Esophagus (tissue), 2 donors: ENCODE data around the gene ZNF784. TPM values are rescaled to one million over a fixed set of nuclear protein-coding genes. Genes with fewer than 3 reads are reported as not detected.
A peak's percentile ranks its signal among the peaks of the same experiment; 100 is the strongest.

Experiments
- H3K27ac ChIP-seq, 2 donors: one replicate each; pipeline ENCODE4 v1.5.1; 2013; ENCODE audit warnings: low read depth in 2 of 2, mild to moderate bottlenecking in 2 of 2, inconsistent platforms in 1 of 2, low read length in 1 of 2, moderate library complexity in 1 of 2
- H3K27me3 ChIP-seq, 2 donors: one replicate each; pipeline ENCODE4 v1.6.1; 2013; ENCODE audit warnings: low read length in 2 of 2, control low read depth in 1 of 2, mild to moderate bottlenecking in 1 of 2; ENCODE audit not compliant: insufficient read depth in 2 of 2, control insufficient read depth in 1 of 2
- H3K36me3 ChIP-seq, 2 donors: one replicate each; pipeline ENCODE4 v1.6.1; 2013; ENCODE audit warnings: low read length in 1 of 2; ENCODE audit not compliant: control insufficient read depth in 2 of 2, insufficient read depth in 2 of 2
- H3K4me1 ChIP-seq, 2 donors: one replicate each; pipeline ENCODE4 v1.6.1; 2013; ENCODE audit warnings: low read length in 1 of 2; ENCODE audit not compliant: control insufficient read depth in 2 of 2, insufficient read depth in 2 of 2
- H3K4me3 ChIP-seq, 2 donors: one replicate each; pipeline ENCODE4 v1.5.1; 2013; ENCODE audit warnings: low read length in 2 of 2, mild to moderate bottlenecking in 2 of 2, low read depth in 1 of 2, moderate library complexity in 1 of 2
- H3K9me3 ChIP-seq, 2 donors: one replicate each; pipeline ENCODE4 v1.6.1; 2013; ENCODE audit warnings: mild to moderate bottlenecking in 2 of 2, low read depth in 1 of 2, low read length in 1 of 2, moderate library complexity in 1 of 2; ENCODE audit not compliant: control insufficient read depth in 2 of 2, insufficient read depth in 1 of 2
- WGBS, 2 donors: extraction: QIAGEN DNeasy Blood & Tissue Kit; methylation state at CpG; one replicate each; pipeline ENCODE4 v1.1.7; 2013; 5-methylcytosine and 5-hydroxymethylcytosine counted together
- polyA plus RNA-seq, 2 donors: library from polyadenylated mRNA; stranded (reverse); fragments of 200-250 nt; gene quantifications; one replicate each; pipeline ENCODE4 v1.2.3, GENCODE V29; 2013
- donor health status: healthy with polysubstance abuse.
- donor health status: Bipolar disorder and iron deficiency.

ZNF784 gene, protein sequence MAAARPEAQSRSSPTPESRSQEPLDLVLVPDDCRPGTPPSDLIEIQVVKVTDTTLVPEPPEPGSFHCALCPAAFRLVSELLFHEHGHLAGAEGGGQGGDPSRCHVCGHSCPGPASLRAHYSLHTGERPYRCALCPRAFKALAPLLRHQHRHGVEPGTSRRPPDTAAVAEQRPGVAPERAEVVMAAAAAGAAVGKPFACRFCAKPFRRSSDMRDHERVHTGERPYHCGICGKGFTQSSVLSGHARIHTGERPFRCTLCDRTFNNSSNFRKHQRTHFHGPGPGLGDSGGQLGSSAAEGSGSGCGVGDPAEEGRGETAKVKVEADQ
- polyA plus RNA-seq, result 1 to 10 TPM; 5.2 to 5.9 TPM

DNA sequence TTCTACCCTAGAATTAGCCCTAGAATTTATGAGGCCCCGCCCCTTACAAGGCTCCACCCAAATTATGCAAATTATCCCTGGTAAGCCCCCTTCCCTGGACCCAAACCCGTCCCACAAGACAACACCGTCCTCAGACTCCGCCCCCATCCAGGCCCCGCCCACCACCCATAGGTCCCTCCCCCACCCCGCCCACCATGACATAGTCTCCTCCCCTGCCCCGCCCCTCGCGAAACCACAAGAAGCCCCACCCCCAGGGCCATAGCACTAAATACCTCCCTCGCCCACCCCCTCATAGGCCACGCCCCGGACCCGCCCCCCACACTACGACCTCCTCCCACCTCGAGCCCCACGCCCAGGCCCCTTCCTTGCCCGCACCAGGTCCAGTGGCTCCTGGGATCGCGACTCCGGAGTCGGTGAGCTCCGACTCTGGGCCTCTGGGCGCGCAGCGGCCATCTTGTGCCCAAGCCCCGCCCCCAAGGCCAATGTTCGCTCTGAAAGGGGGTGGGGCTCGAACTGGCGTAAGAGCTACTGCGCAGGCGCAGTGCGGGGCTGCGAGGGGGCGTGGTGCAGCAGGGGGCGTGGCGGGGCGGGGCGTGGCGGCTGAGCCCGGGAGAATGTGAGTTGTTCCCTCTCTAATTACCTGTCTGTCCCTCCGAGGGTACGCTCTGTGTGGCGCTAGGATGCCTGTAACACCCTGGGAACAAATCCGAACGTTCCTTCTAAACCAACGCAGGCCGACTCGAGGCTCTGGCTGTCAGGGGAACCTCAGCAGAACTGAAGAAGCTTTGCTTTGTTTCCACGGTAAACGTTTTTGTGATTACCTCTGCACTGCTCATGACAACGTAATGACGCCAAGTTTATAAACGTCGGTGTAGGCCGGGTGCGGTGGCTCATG lies at the start of gene ZNF784:
TSS of gene ZNF784 (minus strand) at position 458 of the 895 bp plus-strand sequence. CDS start at position 453, 5 bp downstream.
- Histone ChIP-seq H3K27me3 (no peaks in the 10 kb centered on the region), H3K27ac (peak within 1 kb of the TSS; percentile 96 to 98), H3K36me3 (peaks cover 0 to 8% of the 10 kb centered on the region in 2 donors), H3K9me3 (no peaks in the 10 kb centered on the region), H3K4me3 (peak within 1 kb of the TSS; percentile 46 to 72), H3K4me1 (peaks cover 0 to 1% of the 10 kb centered on the region in 2 donors)
- 0 to 1% methylated on average over 53 to 56 of the region's 56 CpGs for WGBS, 2 donors

DNA sequence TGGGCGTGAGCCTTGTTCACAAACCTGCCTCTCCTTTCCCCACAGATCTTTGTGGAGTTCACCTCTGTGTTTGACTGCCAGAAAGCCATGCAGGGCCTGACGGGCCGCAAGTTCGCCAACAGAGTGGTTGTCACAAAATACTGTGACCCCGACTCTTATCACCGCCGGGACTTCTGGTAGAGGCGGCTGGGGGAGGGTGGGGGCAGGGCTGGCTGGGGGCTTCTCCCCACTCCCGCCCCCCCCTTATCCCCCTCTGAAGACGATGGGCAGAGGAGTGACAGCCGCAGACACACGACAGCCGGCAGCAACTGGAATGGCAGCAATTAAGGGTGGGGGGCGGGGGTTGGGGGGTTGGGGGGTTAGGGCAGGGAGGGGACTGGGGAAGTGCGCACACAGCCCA lies 49.5 kb upstream of the ZNF784 start:
- Histone ChIP-seq H3K4me1 (peaks cover 4 to 14% of the 10 kb centered on the region in 2 donors), H3K9me3 (peaks cover 0 to 3% of the 10 kb centered on the region in 2 donors), H3K36me3 (peaks cover 10 to 35% of the 10 kb centered on the region in 2 donors), H3K27ac (no peak overlapping the region), H3K4me3 (no peak overlapping the region), H3K27me3 (no peaks in the 10 kb centered on the region)
- 76 to 81% methylated on average over 9 to 15 of the region's 15 CpGs for WGBS, 2 donors

DNA sequence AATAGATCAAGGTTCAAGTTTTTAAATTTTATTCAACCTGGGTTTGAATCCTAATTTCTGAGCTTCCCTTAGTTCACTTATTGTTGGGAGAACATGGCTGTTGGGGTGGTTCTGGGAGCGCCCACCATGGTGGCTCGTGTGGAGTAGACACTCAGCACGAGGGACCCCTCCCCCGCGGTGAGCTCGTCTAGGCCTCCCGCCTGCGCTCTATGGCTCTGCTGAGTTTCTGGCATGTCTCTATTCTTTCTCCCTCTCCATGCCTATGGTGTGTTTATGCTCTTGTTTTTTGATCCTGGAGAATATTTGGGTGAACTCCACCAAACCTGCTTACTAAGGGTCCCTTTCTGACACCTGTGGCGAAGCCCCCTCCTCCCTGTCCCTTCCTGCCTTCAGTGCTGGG lies 49.1 kb upstream of the ZNF784 start:
- no peak overlapping the region for H3K27ac ChIP-seq
- H3K9me3 ChIP-seq, result peaks cover 0 to 3% of the 10 kb centered on the region in 2 donors
- H3K4me3 ChIP-seq, result no peak overlapping the region
- 73 to 74% methylated on average over 9 of the region's 9 CpGs for WGBS, 2 donors
- no peaks in the 10 kb centered on the region for H3K27me3 ChIP-seq
- H3K4me1 ChIP-seq, result peaks cover 4 to 14% of the 10 kb centered on the region in 2 donors
- H3K36me3 ChIP-seq, result peaks cover 14 to 35% of the 10 kb centered on the region in 2 donors

DNA sequence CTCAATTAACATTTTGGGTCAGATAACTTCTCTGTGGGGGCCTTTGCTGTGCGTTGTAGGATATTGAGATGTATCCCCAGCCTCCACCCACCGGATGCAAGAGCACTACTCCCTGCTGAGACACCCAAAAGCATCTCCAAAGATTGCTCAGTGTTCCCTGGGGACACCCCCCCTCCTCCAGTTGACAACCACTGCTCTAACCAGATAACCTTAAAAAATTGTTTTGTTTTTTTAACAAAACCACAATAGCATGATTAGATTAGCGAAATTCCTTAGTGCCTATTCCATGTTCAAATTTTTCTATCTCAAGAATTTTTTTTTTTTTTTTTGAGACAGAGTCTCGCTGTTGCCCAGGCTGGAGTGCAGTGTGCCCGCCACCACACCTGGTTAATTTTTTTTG lies 48.1 kb upstream of the ZNF784 start:
- Histone ChIP-seq H3K9me3 (peaks cover 0 to 3% of the 10 kb centered on the region in 2 donors), H3K36me3 (peaks cover 14 to 37% of the 10 kb centered on the region in 2 donors), H3K4me1 (peaks cover 4 to 9% of the 10 kb centered on the region in 2 donors), H3K27me3 (no peaks in the 10 kb centered on the region), H3K27ac (no peak overlapping the region), H3K4me3 (no peak overlapping the region)
- 80 to 88% methylated on average over 5 of the region's 5 CpGs for WGBS, 2 donors

DNA sequence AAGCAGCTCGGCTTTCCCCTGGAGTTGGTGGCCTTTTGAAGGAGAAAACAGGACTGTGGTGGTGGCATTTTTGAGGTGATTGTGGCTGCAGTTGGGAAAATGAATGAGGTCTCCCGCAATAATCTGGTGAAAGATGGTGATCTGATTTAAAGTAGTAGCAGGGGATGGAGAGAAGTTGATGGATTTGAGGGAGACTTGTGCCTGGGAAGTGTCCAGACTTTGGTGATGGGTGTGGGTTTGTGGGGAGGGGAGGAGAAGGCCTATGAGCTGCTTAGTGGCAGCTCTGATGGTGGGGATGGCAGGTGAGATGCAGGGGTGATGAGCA lies 46.6 kb upstream of the ZNF784 start:
- peaks cover 14 to 51% of the 10 kb centered on the region in 2 donors for H3K36me3 ChIP-seq
- peaks cover 0 to 11% of the 10 kb centered on the region in 2 donors for H3K4me1 ChIP-seq
- H3K4me3 ChIP-seq, result no peak overlapping the region
- no peak overlapping the region for H3K27ac ChIP-seq
- H3K9me3 ChIP-seq, result peaks cover 0 to 3% of the 10 kb centered on the region in 2 donors
- H3K27me3 ChIP-seq, result no peaks in the 10 kb centered on the region
- 65 to 67% methylated on average over 2 of the region's 2 CpGs for WGBS, 2 donors

DNA sequence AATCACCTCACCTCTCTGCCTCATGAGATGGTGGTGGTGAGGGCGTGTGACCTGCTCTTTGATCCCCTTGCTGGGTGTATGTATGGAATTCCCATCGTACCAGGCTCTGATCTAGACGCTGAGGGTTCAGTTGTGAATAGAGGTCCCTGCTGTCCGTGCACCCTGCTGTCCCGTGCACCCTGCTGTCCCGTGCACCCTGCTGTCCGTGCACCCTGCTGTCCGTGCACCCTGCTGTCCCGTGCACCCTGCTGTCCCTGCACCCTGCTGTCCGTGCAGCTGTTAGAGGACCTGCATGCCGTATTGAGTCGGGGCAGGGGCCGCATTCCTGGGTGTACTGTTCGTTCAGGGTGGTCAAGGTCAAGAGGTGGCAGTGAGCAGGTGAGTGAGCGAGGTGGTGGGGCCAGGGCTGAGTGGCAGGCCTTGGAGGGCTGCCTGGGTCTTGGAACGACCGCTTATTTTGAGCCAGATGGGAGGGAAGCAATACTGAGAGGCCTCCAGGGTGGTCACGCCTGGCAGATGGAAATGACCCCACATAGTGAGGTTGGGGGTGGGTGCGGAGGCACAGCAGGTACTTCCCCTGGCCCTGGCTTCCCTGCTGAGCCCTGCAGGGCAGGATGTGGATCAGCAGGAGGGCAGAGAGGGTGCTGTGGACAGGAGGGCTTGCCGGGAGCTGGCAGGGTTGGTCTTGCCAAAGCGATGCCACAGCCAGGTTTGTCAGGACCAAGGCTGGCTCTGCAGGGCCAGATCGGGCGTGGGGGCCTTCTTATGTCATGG lies 46.1 kb upstream of the ZNF784 start:
- Histone ChIP-seq H3K4me1 (peaks cover 0 to 11% of the 10 kb centered on the region in 2 donors), H3K36me3 (peaks cover 14 to 55% of the 10 kb centered on the region in 2 donors), H3K4me3 (no peak overlapping the region), H3K27me3 (no peaks in the 10 kb centered on the region), H3K27ac (no peak overlapping the region), H3K9me3 (peaks cover 0 to 3% of the 10 kb centered on the region in 2 donors)
- 76 to 78% methylated on average over 23 of the region's 23 CpGs for WGBS, 2 donors

DNA sequence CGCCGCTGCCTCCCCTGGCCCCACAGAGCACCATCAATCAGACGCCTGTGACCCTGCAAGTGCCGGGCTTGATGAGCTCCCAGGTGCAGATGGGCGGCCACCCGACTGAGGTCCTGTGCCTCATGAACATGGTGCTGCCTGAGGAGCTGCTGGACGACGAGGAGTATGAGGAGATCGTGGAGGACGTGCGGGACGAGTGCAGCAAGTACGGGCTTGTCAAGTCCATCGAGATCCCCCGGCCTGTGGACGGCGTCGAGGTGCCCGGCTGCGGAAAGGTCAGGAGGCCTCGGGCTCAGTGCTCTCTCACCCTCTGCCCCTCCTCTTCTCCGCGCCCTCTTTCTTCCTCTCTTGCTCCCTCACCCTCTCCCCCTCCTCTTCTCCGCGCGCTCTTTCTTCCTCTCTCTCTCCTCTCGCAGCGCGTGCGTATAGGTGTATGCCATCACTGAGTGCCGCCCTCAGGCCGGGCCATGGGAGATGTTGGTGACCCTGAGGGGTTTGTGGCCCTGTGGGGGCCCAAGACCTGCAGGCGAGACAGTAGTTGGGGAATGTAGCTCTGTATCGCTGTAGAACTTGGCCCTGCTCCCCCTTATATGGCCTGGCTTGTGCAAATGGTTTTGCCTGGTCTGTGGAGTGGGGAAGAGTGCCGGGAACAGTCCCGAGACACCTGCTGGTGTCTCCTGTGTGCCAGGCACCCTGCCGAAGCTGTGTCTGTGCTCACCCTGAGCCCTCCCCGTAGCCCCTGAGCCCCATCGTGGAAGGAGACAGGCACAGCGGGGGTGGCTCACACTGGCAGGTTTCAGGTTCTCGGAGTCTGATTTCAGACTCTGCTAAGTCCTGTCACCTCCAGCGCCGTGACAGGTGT lies 45.3 kb upstream of the ZNF784 start:
- Histone ChIP-seq H3K4me1 (peaks cover 0 to 11% of the 10 kb centered on the region in 2 donors), H3K9me3 (peaks cover 0 to 3% of the 10 kb centered on the region in 2 donors), H3K4me3 (no peak overlapping the region), H3K36me3 (peaks cover 14 to 59% of the 10 kb centered on the region in 2 donors), H3K27ac (no peak overlapping the region), H3K27me3 (no peaks in the 10 kb centered on the region)
- WGBS, 2 donors, result 86 to 90% methylated on average over 31 to 43 of the region's 43 CpGs

DNA sequence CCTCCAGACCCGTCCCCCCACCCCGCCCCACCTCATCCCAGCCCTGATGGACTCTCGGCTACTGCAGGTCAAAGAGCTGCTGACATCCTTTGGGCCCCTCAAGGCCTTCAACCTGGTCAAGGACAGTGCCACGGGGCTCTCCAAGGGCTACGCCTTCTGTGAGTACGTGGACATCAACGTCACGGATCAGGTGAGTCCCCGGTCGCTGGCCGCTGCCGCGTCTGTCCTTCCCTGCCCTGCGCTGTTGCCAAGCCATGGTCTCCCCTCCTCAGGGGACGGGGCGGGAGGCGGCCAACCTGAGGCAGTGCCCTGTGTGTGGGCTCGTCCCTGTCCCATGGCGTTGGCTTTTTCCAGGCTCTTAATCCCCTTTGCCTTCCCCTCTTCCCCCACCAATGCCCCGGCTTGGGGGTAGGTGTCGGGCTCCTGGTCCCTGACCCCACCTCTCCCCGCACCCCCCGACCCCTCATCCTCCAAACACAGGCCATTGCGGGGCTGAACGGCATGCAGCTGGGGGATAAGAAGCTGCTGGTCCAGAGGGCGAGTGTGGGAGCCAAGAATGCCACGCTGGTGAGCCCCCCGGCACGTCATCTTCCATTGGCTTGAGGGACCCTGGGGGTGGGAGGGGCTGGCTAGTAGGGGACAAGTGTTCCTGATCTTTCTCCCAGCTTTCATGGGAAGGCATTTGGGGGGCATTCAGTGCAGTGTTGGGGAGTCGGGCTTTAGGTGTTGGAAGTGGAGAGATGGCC lies 44.4 kb upstream of the ZNF784 start:
- H3K4me1 ChIP-seq, result peaks cover 0 to 11% of the 10 kb centered on the region in 2 donors
- peaks cover 0 to 3% of the 10 kb centered on the region in 2 donors for H3K9me3 ChIP-seq
- no peaks in the 10 kb centered on the region for H3K27me3 ChIP-seq
- peak overlapping the region; percentile 7 to 53 for H3K27ac ChIP-seq
- no peak overlapping the region for H3K4me3 ChIP-seq
- 89 to 90% methylated on average over 30 of the region's 30 CpGs for WGBS, 2 donors
- H3K36me3 ChIP-seq, result peaks cover 18 to 67% of the 10 kb centered on the region in 2 donors
